Glutamatergic neuron (in vitro differentiated cells): ENCODE measurements around the gene CARD19. TPM values are rescaled to one million over a fixed set of nuclear protein-coding genes. Genes with fewer than 3 reads are reported as not detected.

Source experiments
- DNase-seq: peaks from one replicate; pipeline ENCODE4 v3.0.0; 2022
- H3K27ac Mint-ChIP-seq: one replicate; pipeline ENCODE4 v1.8.0; 2020; ENCODE audit warnings: mild to moderate bottlenecking, mixed read lengths, inconsistent platforms; ENCODE audit not compliant: unreplicated experiment
- H3K27me3 Mint-ChIP-seq: one replicate; pipeline ENCODE4 v1.8.0; 2020; ENCODE audit warnings: mild to moderate bottlenecking, moderate library complexity, mixed read lengths, inconsistent platforms; ENCODE audit not compliant: unreplicated experiment
- H3K36me3 Mint-ChIP-seq: one replicate; pipeline ENCODE4 v1.8.0; 2020; ENCODE audit warnings: mild to moderate bottlenecking, mixed read lengths, inconsistent platforms; ENCODE audit not compliant: unreplicated experiment
- H3K4me1 Mint-ChIP-seq: one replicate; pipeline ENCODE4 v1.8.0; 2020; ENCODE audit warnings: mild to moderate bottlenecking, low read depth, mixed read lengths, inconsistent platforms; ENCODE audit not compliant: unreplicated experiment
- H3K4me3 Mint-ChIP-seq: one replicate; pipeline ENCODE4 v1.8.0; 2020; ENCODE audit warnings: mild to moderate bottlenecking, mixed read lengths, inconsistent platforms; ENCODE audit not compliant: unreplicated experiment
- H3K9me3 Mint-ChIP-seq: one replicate; pipeline ENCODE4 v1.8.0; 2020; ENCODE audit warnings: mild to moderate bottlenecking, moderate library complexity, mixed read lengths, inconsistent platforms; ENCODE audit not compliant: unreplicated experiment
- CTCF ChIP-seq: fragments of 200-600 bp; sonication (generic); IDR thresholded peaks from one replicate; pipeline ENCODE4 v1.5.0; 2021; ENCODE audit not compliant: partially characterized antibody, unreplicated experiment
- total RNA-seq: library from RNA; stranded (reverse); fragmentation: NEBNext Ultra II Directional; extraction: Animal tissue kit (Norgen Biotek cat#: 25700); gene quantifications from one replicate; pipeline ENCODE4 v1.2.1, GENCODE V29; 2021; ENCODE audit not compliant: unreplicated experiment

The CARD19 gene
- total RNA-seq, 1 donor from 2014 or later = 55.8 TPM

DNA sequence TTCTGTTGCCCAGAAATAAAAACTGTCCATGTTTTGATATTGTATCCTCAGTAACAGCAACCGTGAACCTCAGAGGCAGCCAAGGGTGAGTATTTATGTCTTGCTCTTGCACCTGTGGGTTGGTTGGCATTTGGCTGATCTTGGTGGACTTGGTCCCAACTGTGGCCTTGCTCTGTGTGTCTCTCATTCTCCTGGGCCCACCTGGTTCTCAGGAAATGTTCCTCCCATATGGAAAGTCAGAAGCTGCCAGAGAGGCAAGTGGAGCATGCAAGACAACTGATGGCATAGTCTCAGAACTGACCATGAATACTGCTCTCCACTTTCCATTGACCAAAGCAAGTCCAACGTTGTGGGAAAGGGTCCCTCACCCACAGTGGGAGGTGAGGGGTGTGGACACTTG, 51.6 kb downstream of the CARD19 start:
- no peaks in the 10 kb centered on the region for H3K36me3 Mint-ChIP-seq

GRCh38 chr9:93148721-93149120, 52.7 kb downstream of the CARD19 start:
- no peak overlapping the region for H3K4me3 Mint-ChIP-seq
- no peak overlapping the region for H3K27ac Mint-ChIP-seq
- H3K27me3 Mint-ChIP-seq = no peaks in the 10 kb centered on the region
- TF ChIP-seq CTCF = no peak
- no peaks in the 10 kb centered on the region for H3K9me3 Mint-ChIP-seq
- DNase-seq = no peak
- peaks cover 6% of the 10 kb centered on the region for H3K4me1 Mint-ChIP-seq
- no peaks in the 10 kb centered on the region for H3K36me3 Mint-ChIP-seq

More for the DNA sequence above, 51.6 kb downstream of the CARD19 start:
- TF ChIP-seq CTCF = no peak
- DNase-seq = no peak
- Mint-ChIP-seq H3K4me3 (no peak overlapping the region), H3K27ac (no peak overlapping the region), H3K9me3 (no peaks in the 10 kb centered on the region), H3K4me1 (peaks cover 6% of the 10 kb centered on the region), H3K27me3 (peaks cover under 1% of the 10 kb centered on the region)

GRCh38 chr9:93149361-93149760, 53.3 kb downstream of the CARD19 start:
- no peaks in the 10 kb centered on the region for H3K27me3 Mint-ChIP-seq
- H3K4me3 Mint-ChIP-seq = no peak overlapping the region
- no peaks in the 10 kb centered on the region for H3K9me3 Mint-ChIP-seq
- H3K4me1 Mint-ChIP-seq = peaks cover 3% of the 10 kb centered on the region
- H3K36me3 Mint-ChIP-seq = no peaks in the 10 kb centered on the region
- no peak for TF ChIP-seq CTCF
- no peak for DNase-seq
- no peak overlapping the region for H3K27ac Mint-ChIP-seq

GRCh38 chr9:93151097-93151784, 55.2 kb downstream of the CARD19 start:
- no peak for DNase-seq
- Mint-ChIP-seq H3K27ac (no peak overlapping the region), H3K4me3 (no peak overlapping the region), H3K27me3 (no peaks in the 10 kb centered on the region), H3K4me1 (peaks cover 4% of the 10 kb centered on the region), H3K36me3 (no peaks in the 10 kb centered on the region), H3K9me3 (no peaks in the 10 kb centered on the region)
- TF ChIP-seq CTCF = no peak

DNA sequence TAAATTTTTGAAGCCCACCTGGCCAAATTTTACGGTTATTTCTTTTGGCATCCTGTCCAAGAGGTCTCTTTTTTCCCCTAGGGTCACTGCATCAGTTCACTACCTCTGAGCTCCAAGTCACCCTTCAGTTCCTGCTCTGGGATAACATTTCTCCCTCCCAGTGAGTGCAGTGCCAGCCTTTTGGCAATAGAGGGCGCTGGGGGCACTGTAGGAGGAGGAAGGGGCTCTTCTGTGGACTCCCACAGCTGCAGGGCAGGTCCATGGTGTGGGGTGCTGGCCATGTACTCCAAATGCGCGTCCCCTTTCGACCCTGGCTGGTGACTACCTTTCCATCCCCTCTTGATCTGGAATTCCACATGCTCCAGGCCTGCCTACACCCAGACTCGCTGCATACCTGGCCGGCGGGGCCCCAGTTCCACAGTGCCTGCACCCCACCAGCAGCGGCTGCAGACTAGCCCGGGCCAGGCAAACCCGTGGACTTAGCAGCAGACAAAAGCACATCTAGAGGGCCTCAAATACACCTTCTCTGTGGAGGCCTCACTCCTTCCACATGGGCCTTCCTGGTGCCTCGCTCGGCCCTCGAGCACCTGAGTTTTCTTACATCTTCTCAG, 58.4 kb downstream of the CARD19 start:
- Mint-ChIP-seq H3K9me3 (no peaks in the 10 kb centered on the region), H3K4me1 (peaks cover 4% of the 10 kb centered on the region), H3K4me3 (no peak overlapping the region), H3K36me3 (no peaks in the 10 kb centered on the region), H3K27ac (no peak overlapping the region), H3K27me3 (no peaks in the 10 kb centered on the region)
- peak; percentile 78 for TF ChIP-seq CTCF
- DNase-seq = peak; percentile 77
